GM21619 (cell line): ENCODE data around the gene ARFIP1.
"Not testable (repeated sequence)": the region's sequence is repeated elsewhere in the genome, so short reads cannot be mapped to it uniquely, and the experiment has no call there.

Source experiments
- ATAC-seq: cut with Tn5 transposase; IDR thresholded peaks from one replicate; pipeline ENCODE4 v1.9.1; 2021; ENCODE audit not compliant: unreplicated experiment

The ARFIP1 gene

GRCh38 chr4:152836936-152837335 is 57.2 kb downstream of the ARFIP1 start:
- no peak for ATAC-seq

- not testable (repeated sequence) for ATAC-seq
Measured at GRCh38 chr4:152839729-152840128, 60.0 kb downstream of the ARFIP1 start.

- ATAC-seq = no peak
Measured at GRCh38 chr4:152843481-152844090, 63.8 kb downstream of the ARFIP1 start.

- ATAC-seq = no peak
Measured at GRCh38 chr4:152847376-152847775, 67.6 kb downstream of the ARFIP1 start.

DNA sequence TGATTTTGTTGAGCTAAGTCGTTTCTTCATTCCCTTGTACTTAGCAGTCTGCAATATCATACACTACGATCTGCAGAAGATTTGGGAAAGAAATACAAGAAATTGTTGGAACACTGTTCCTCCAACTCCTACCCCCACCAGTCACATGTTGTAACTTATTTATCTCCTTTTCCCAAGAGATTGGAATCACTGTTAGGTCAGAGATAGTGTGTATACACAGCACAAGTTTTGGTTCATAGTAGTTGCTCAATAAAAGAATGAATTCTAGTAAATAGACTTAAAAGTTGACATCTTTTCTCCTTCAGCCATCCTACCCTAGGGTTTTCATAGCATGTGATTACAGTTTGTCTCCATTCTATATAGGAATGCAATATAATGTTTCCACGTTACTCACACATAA is 68.8 kb downstream of the ARFIP1 start:
- no peak for ATAC-seq

DNA sequence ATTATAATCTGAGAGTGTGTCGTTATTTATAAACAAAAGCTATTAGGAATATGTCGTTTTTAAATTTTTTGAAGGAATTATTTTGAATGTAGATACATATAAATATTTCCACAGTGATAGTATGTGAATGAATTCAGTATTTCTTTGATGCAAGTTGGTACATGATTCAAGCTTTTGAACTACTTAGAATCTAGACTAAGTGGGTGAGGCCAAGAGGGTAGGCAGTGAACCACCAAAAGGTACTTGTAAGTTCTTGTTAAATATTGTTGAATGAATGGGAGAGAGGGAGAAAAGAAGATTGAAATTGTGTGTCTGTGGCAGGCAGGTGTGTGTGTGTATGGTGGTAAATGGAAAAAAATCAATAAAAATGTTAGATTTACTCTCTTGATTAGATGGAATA is 69.6 kb downstream of the ARFIP1 start:
- ATAC-seq = no peak

GRCh38 chr4:152850377-152850776 is 70.6 kb downstream of the ARFIP1 start:
- no peak for ATAC-seq

DNA sequence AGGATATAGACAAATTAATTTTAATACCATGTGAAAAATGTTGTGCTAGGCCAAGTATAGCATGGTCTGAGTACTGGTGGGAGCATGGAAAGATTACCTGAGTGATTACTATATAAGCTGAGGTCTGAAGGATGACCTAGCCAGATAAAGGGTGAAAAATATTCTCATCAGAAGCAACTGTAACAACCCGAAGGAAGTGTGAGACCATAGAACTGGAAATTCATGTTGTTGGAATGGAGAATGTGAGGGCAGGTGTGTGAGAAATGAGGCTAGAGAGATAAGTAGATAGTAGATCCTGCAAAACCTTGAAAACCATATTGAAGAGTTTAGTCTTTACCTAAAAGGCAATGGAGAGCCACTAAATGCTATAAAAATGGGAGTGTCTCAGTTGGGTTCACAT is 71.5 kb downstream of the ARFIP1 start:
- ATAC-seq = no peak

GRCh38 chr4:152853293-152853692 is 73.5 kb downstream of the ARFIP1 start:
- no peak for ATAC-seq

DNA sequence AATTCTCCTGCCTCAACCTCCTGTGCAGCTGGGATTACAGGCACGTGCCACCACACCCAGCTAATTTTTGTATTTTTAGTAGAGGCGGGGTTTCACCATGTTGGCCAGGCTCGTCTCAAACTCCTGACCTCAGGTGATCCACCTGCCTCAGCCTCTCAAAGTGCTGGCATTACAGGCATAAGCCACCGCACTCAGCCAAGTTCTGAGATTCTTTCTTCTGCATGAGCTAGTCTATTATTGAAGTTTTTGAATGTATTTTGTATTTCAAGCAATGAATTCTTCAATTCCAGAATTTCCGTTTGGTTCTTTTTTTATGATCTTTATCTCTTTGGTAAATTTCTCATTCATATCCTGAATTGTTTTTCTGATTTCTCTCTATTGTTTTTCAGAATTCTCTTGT is 74.3 kb downstream of the ARFIP1 start:
- not testable (repeated sequence) for ATAC-seq

- no peak for ATAC-seq
Measured at GRCh38 chr4:152856960-152857359, 77.2 kb downstream of the ARFIP1 start.

- no peak for ATAC-seq
Measured at GRCh38 chr4:152858934-152859333, 79.2 kb downstream of the ARFIP1 start.

- ATAC-seq = no peak
Measured at GRCh38 chr4:152860046-152860445, 80.3 kb downstream of the ARFIP1 start.

GRCh38 chr4:152862608-152863007 is 82.9 kb downstream of the ARFIP1 start:
- no peak for ATAC-seq

DNA sequence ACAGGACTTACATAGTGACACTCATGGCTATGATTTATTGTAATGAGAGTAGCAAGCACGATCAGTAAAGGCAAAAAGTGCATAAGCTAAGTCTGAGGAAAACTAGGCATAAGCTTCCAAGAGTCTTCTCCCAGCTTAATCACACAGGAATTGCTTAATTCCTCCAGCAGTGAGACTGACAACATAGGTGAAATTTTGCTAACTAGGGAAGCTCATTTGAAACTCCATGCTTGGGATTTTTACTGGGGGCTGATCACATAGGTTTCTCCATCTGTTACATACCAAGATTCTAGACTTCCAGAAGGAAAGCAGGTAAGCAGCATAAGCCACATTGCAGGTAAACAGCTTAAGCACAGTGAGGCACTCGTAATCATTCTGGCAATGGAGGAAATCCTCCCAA is 84.6 kb downstream of the ARFIP1 start:
- ATAC-seq = no peak

GRCh38 chr4:152866432-152866993 is 86.8 kb downstream of the ARFIP1 start:
- not testable (repeated sequence) for ATAC-seq

DNA sequence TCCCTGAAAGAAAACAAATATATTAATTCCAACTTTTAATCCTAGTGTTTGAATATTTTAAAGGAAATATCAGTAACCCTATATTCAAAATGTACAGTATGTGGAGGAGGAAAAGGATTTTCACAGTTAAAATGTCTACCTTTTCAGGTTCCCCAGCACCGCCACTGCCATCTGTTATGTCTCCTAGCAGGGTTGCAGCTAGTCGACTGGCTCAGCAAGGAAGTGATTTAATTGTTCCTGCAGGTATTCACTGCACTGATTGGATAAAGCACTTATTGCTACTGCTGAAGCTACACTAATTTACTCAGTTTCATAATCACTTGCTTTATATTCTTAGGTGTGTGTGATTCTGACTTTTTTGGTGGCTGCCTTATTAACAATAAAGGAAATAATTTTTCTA is 90.9 kb downstream of the ARFIP1 start:
- ATAC-seq = no peak

GRCh38 chr4:152875261-152875660 is 95.5 kb downstream of the ARFIP1 start:
- no peak for ATAC-seq

DNA sequence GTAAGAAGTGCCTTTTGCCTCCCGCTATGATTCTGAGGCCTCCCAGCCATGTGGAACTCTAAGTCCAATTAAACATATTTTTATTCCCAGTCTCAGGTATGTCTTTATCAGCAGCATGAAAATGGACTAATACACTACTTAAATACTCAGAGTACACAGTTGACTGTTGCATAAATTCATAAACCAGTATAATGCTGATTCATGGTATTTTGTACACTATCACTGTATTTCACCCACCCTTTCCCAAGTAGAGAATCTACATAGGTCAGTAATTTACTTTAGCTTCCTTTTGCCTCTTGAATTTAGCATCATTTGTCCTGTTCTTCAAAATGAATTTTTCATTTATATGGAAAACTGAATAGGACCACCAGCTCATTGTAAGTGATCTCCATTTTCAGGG is 98.1 kb downstream of the ARFIP1 start:
- no peak for ATAC-seq

- ATAC-seq = no peak
Measured at GRCh38 chr4:152880263-152880662, 100.5 kb downstream of the ARFIP1 start.

DNA sequence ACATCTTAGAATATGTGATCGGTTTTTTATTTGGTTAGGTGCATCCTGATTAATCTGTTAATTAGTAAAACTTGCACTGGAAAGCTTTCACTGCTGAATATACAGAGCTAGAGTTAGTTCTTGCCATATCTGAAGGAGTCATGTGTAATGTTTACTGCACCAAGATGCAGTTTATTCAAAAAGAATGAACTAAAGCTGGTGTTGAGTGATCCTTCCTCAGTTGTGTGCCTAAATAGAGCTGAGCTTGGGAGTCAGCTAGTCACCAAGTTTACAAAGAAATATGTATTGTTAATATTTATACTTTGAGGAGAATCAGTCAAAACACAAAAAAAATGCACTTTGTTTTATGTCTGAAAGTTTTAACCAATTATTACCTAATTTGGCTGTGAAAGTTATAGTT is 102.2 kb downstream of the ARFIP1 start:
- no peak for ATAC-seq

DNA sequence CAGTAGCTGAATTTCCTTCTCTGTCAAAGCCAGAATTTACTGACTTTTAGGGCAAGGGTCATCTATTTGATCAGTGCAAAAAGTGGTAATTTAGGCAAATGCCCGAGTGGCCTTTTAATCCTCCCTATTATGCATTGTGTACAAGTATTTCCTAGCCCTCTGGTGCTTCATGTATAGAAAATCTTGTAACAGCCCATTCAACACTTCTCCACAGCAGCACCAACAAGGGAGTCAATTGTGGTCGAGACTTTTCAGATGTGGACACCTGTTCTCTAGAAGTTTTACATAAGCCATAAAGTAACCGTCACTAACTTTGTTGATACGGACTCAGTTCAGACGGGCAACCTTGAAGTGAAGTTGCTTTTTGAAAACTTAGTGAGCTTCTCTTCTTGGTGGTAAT is 105.4 kb downstream of the ARFIP1 start:
- ATAC-seq = no peak

DNA sequence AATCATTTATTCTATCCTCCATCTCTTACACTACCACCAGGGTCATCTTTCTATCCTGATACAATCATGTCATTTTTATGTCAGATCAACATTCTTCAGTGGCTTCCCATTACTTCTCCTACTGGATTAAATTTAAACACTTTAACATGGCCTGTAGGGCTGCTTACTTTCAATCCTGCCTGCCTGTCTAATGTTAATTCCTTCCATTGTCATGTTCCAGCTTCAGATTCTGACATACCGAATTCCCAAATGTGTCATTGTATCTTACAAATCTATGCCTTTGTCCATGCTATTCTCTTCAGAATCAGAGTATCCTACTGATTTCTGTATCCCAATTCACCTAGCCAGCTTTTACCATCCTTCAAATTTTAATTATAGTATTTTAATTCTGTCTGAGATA is 106.4 kb downstream of the ARFIP1 start:
- no peak for ATAC-seq
